ENCODE measurements around the gene PLCB2.

The PLCB2 gene

GRCh38 chr15:40267670-40268069 is 40.1 kb downstream of the PLCB2 start:
- no peak for DNase-seq

GRCh38 chr15:40266828-40267304 is 40.9 kb downstream of the PLCB2 start:
- DNase-seq = no peak

- no peak for DNase-seq
Observed at GRCh38 chr15:40265875-40266274, 41.9 kb downstream of the PLCB2 start.

DNA sequence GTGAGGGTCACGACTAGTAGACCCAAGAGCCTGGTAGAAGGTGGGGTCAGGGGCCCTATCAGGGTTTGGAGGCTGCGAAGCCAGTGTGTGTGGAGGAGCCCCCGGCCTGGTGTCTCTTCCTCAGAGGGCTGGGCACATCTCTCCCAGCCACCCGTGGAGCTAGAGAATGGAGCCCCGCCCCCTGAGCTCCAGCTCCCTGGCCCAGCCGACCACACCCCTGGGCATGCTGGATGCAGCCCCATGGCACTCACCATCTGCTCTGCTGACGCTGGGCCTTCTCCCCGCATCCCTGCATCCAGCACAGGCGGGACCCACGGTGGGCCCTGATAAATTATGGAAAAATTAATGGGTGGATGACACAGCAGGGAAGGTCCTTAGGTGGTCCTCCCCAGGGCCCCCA is 42.4 kb downstream of the PLCB2 start:
- DNase-seq = no peak

DNA sequence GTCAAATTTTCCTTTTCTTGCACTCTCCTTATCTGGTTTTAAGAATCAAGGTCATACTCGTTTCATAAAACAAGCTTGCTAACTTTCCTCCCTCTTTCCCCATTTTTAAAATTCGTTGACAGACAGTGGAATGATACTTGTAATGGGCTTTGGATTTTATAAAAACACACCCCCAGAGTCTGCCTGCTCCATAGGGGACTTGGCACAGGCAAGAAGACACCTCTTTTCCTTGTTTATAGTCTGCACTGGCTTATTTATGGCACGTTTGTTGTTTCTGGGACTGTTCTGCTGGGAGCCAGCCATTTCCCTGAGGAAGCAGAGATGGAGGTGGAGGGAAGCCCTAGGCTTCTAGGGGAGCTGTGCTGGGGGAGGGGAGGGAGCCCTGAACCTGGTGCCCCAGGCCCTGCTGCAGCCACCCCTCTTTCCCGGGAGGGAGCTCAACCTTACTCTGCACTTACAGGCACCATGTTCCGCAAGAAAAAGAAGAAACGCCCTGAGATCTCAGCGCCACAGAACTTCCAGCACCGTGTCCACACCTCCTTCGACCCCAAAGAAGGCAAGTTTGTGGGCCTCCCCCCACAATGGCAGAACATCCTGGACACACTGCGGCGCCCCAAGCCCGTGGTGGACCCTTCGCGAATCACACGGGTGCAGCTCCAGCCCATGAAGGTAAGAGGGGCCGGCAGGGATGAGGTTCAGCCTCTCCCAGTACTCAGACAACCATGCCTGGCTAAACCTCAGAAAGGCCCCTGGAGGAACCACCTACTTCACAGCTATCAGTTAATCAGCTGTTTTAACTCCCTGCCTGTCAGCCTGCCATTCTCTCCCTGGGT is 43.2 kb downstream of the PLCB2 start:
- DNase-seq = no peak

- no peak for DNase-seq
Observed at GRCh38 chr15:40263024-40263754, 44.5 kb downstream of the PLCB2 start.

DNA sequence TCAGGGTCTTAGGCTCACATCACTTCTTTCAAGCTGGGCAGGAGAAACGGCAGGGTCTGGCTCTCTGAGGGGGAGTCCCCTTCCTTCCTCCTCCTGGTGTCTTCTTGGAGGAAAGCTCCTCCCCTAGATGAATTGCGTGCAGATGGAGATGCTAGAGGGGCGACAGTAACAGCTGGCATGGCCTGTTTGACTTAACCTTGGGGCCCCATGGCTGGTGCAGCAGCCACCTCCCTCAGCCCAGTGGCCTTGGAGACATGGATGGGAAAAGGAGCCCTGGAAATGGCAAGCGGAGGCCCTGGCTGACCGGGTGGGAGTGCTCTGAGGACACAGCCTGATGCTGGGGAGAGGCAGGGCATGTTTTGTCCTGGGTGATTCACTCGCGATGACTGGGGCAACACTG is 48.7 kb downstream of the PLCB2 start:
- DNase-seq = no peak

GRCh38 chr15:40258544-40258943 is 49.2 kb downstream of the PLCB2 start:
- no peak for DNase-seq

GRCh38 chr15:40257656-40258450 is 49.9 kb downstream of the PLCB2 start:
- no peak for DNase-seq

DNA sequence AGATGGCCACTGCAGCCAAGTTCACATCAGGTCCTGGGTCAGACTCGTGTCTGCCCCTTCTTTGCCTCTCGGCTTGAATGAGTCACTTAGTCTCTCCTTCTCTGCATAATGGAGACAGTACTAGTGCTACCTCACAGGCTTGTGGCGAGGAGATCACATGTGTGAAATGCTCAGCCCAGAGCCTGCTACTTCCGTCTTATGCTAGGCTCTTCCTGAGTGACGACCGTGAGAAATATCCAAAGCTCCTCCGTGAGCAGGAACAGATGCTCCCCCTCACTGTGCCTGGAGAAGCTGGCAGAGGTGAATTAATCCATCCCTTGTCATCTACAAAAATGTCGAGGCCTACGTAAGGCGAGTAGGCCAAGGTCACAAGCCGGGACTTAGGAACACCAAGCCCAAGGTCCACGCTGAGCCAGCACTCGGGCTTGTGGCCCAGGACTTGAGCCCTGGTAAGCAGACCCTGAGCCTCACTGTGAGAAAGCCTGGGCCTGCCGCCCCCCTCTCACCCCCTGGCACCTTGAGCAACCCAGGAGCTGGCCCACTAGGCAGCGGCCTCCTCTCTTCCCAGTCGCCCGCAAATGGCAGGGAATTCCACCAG is 51.0 kb downstream of the PLCB2 start:
- no peak for DNase-seq

DNA sequence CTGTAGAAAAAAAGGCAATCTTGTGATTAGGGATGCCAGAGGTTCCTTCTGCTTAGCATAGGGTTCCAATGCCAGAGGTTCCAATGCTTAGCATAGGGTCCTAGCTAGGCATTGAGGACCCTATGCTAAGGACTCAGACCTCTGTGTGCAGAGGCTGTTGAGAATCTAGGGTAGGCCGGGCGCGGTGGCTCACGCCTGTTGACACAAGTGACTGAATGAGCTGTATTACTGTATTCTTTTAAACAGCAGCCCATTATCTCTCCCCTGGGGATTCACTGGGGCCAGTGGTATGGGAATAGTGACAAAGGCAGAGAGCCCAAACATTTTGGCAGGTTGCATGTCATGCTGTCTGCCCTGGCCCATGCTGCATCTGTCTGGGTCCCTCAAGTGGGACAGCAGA is 52.7 kb downstream of the PLCB2 start:
- no peak for DNase-seq

DNA sequence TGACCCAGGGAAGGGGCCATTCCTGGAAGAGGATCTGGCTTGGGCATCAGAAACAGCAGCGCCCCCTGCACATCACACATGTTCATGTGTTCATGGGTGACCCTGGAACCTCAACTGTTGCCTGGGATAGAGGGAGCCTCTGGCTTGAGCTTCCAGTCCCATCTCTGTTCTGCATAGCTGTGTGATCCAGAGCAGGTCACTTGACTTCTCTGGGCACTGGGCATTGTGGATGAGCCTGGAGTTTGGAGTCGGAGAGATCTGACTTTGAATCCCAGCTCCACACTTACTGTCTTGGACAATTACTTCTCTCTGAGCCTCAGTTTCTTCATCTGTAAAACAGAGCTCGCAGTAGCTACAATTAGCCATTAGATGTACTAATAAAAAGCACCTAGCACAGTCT is 53.3 kb downstream of the PLCB2 start:
- no peak for DNase-seq

- no peak for DNase-seq
Observed at GRCh38 chr15:40253167-40253790, 54.5 kb downstream of the PLCB2 start.

GRCh38 chr15:40252438-40253166 is 55.1 kb downstream of the PLCB2 start:
- no peak for DNase-seq

- peak; percentile 24 for DNase-seq
Observed at GRCh38 chr15:40252141-40252437, 55.6 kb downstream of the PLCB2 start.

DNA sequence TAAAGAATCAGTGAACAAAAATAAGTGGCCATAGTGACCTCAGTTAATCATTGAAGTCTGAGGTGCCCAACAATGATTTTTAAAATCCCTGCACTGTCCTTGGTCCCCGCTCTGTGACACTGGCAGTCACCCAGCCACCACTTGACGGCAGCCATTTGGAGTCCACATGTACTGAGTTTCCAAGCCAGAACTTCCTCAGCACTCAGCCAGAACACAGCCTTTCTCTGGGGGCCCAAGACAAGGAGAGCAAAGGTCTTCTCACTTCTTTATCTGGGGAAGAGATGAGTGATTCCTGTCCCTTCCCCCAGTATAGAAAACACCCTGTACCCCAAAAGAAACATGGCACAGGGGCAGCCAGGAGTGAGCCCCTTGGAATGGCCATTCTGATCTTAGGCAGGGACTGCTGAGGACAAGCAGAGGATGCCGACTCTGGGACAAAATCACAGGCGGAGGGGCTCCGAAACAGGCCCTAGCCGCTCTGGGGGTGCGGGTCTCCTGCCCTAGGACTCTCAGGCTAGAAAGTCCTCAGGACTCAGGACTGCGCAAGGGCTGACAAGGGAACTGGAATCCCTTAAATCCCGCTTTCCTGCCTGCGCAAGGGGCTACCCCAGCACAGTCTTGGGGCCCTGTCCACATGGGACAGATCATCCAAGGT is 56.1 kb downstream of the PLCB2 start:
- DNase-seq = peak; percentile 12

DNA sequence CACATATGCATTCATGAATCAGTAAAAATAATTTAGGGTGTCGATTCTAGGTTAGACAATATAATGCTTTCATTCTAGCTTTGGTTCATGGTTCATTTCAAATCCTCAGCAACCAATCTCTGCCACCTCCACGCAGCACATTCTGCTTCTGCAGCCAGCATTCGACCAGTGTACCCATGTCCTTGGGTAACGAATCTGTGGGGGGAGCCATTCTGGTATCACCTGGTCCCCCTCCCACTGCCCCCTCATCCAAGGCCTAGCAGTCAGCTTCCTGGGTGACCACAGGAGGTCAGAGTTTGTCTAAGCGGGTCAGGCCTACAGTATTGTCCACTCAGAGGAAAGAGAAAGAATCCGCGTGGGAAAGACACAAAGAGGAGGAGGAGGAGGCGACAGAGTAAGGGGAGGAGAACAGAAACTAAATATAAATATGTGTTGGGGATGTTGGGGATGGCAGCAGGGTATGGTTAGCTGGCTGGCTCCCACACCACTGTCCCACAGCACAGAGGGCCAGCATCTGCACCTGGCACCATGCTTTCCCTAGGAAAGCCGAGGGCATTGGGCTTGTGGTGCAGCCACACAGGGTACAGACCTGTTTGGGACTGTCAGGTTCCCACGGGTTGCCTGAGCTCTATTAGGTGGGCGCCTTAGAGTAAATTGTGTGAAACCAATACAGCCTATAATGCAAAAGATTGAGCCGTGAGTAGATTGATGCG is 56.8 kb downstream of the PLCB2 start:
- DNase-seq = peak; percentile 15

GRCh38 chr15:40250304-40250656 is 57.5 kb downstream of the PLCB2 start:
- DNase-seq = no peak

GRCh38 chr15:40249477-40250303 is 58.0 kb downstream of the PLCB2 start:
- no peak for DNase-seq

Data from right hindlimb (tissue), 1 donor.